ENCODE data around the gene CDC42EP4. TPM values are rescaled to one million over a fixed set of nuclear protein-coding genes. Genes with fewer than 3 reads are reported as not detected.

Gene CDC42EP4
- total RNA-seq, 1 experiment from 2014 or later = 48.4 TPM

GRCh38 chr17:73300392-73300791, 11.4 kb downstream of the CDC42EP4 start:
- CTCF ChIA-PET = no interaction called here
- no TSS peak for BruUV-seq (replicated peaks)
- intact Hi-C loops (cut with micrococcal nuclease; ENCODE audit: unreplicated experiment) = no loop called here
- H3K4me2 ChIP-seq = no peak overlapping the region
- 0 out of 2 replicates have a peak overlapping the region, but pooled peaks have one; percentile 16 for H3K27ac ChIP-seq
- no peaks in the 10 kb centered on the region for H3K27me3 ChIP-seq (ENCODE audit: insufficient read depth, low read depth)
- H3K9me2 ChIP-seq (ENCODE audit: insufficient read depth) = no peaks in the 10 kb centered on the region
- H4K20me1 ChIP-seq (ENCODE audit: insufficient read depth) = peaks cover 11% of the 10 kb centered on the region; the same call in 1 of the 2 replicates
- H2AFZ ChIP-seq = no peak overlapping the region
- peaks cover under 1% of the 10 kb centered on the region; the same call in 1 of the 2 replicates for H3K36me3 ChIP-seq (ENCODE audit: low read depth)
- no peak for DNase-seq
- H3K4me1 ChIP-seq (replicated peaks; ENCODE audit: insufficient read depth) = peaks cover 31% of the 10 kb centered on the region
- H3F3A ChIP-seq (ENCODE audit: insufficient read depth, low read depth) = peaks cover 23% of the 10 kb centered on the region
- peaks cover 97% of the 10 kb centered on the region for H3K79me2 ChIP-seq (ENCODE audit: low read depth)
- POLR2A ChIA-PET (ENCODE audit: unreplicated experiment) = no interaction called here
- no peak overlapping the region for H3K4me3 ChIP-seq
- H3K9me3 ChIP-seq (ENCODE audit: insufficient read depth, low read depth) = no peaks in the 10 kb centered on the region
- no peak for TF ChIP-seq CTCF (conservative IDR thresholded peaks at IDR 0.05)
- no peak for TF ChIP-seq EZH2 (IDR thresholded peaks at IDR 0.05; ENCODE audit: low read depth)

GRCh38 chr17:73297934-73298861, 13.6 kb downstream of the CDC42EP4 start:
- Histone ChIP-seq H3K4me1 (replicated peaks; ENCODE audit: insufficient read depth) (peaks cover 35% of the 10 kb centered on the region), H3K9me3 (ENCODE audit: insufficient read depth, low read depth) (no peaks in the 10 kb centered on the region), H3K9me2 (ENCODE audit: insufficient read depth) (no peaks in the 10 kb centered on the region), H3K27ac (0 out of 2 replicates have a peak overlapping the region, but pooled peaks have one; percentile 0), H2AFZ (no peak overlapping the region), H3K79me2 (ENCODE audit: low read depth) (peaks cover 90% of the 10 kb centered on the region), H4K20me1 (ENCODE audit: insufficient read depth) (peaks cover 11% of the 10 kb centered on the region; the same call in 1 of the 2 replicates), H3K27me3 (ENCODE audit: insufficient read depth, low read depth) (no peaks in the 10 kb centered on the region), H3K36me3 (ENCODE audit: low read depth) (no peaks in the 10 kb centered on the region; the same call in 1 of the 2 replicates), H3K4me3 (no peak overlapping the region), H3K4me2 (no peak overlapping the region), H3F3A (ENCODE audit: insufficient read depth, low read depth) (peaks cover 42% of the 10 kb centered on the region)
- TF ChIP-seq CTCF (conservative IDR thresholded peaks at IDR 0.05) (no peak), EZH2 (IDR thresholded peaks at IDR 0.05; ENCODE audit: low read depth) (no peak)
- no TSS peak for BruUV-seq (replicated peaks)
- intact Hi-C loops (cut with micrococcal nuclease; ENCODE audit: unreplicated experiment) = no loop called here
- ChIA-PET CTCF (interaction anchor here (0.6 kb wide), 2 partner anchors 12 to 1886 kb away, joined by 3 to 6 read pairs; no protein-coding TSS in a partner anchor), POLR2A (ENCODE audit: unreplicated experiment) (no interaction called here)
- DNase-seq = no peak

GRCh38 chr17:73293480-73293911, 18.3 kb downstream of the CDC42EP4 start:
- ChIA-PET CTCF (interaction anchor here (0.6 kb wide), 2 partner anchors 69 to 76 kb away, joined by 3 read pairs; no protein-coding TSS in a partner anchor), POLR2A (ENCODE audit: unreplicated experiment) (interaction anchor here (0.5 to 1.6 kb wide), 3 partner anchors 14 to 17 kb away, joined by 5 to 17 read pairs (median 7); no protein-coding TSS in a partner anchor)
- Histone ChIP-seq H3K9me2 (ENCODE audit: insufficient read depth) (no peaks in the 10 kb centered on the region), H3K36me3 (ENCODE audit: low read depth) (no peaks in the 10 kb centered on the region), H3F3A (ENCODE audit: insufficient read depth, low read depth) (peaks cover 70% of the 10 kb centered on the region), H4K20me1 (ENCODE audit: insufficient read depth) (0 out of 2 replicates have a peak, but pooled peaks cover 3% of the 10 kb centered on the region), H3K27me3 (ENCODE audit: insufficient read depth, low read depth) (no peaks in the 10 kb centered on the region), H2AFZ (no peak overlapping the region), H3K79me2 (ENCODE audit: low read depth) (peaks cover 88% of the 10 kb centered on the region), H3K4me2 (peak overlapping the region; percentile 89), H3K27ac (peak overlapping the region; percentile 99), H3K4me3 (peak overlapping the region; percentile 46; the same call in 1 of the 2 replicates), H3K9me3 (ENCODE audit: insufficient read depth, low read depth) (no peaks in the 10 kb centered on the region), H3K4me1 (replicated peaks; ENCODE audit: insufficient read depth) (peaks cover 72% of the 10 kb centered on the region)
- TF ChIP-seq EZH2 (IDR thresholded peaks at IDR 0.05; ENCODE audit: low read depth) (no peak), CTCF (conservative IDR thresholded peaks at IDR 0.05) (no peak)
- peak; percentile 89 to 99 for DNase-seq
- intact Hi-C loops (cut with micrococcal nuclease; ENCODE audit: unreplicated experiment) = loop anchor here (1.0 to 5.0 kb wide), 4 partner anchors 15 to 577 kb away; no protein-coding TSS in a partner anchor
- no TSS peak for BruUV-seq (replicated peaks)
